Measurements from ENCODE around the gene KCNMA1. TPM values are rescaled to one million over a fixed set of nuclear protein-coding genes. Genes with fewer than 3 reads are reported as not detected.

KCNMA1 gene
- polyA plus RNA-seq, 1 donor, result 19.6 TPM

DNA sequence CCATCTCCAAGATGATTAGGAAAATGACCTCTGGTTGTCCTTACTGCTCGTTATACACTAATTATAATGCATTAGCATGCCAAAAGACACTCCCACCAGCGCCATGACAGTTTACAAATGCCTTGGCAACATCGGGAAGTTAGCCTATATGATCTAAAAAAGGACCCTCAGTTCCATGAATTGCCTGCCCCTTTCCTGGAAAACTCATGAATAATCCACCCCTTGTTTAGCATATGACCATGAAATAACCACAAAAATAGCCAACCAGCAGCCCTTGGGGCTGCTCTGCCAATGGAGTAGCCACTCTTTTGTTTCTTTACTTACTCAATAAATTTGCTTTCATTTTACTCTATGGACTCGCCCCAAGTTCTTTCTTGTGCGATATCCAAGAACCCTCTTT, 41.6 kb upstream of the KCNMA1 start:
- Histone ChIP-seq H3K9me3 (ENCODE audit: control insufficient read depth, low read depth, low read length) (no peaks in the 10 kb centered on the region), H3K4me1 (ENCODE audit: control insufficient read depth, insufficient read depth, low read length) (no peaks in the 10 kb centered on the region), H3K27me3 (ENCODE audit: control insufficient read depth, insufficient read depth, low read length) (no peaks in the 10 kb centered on the region), H3K27ac (ENCODE audit: low read length) (no peak overlapping the region), H3K4me3 (ENCODE audit: low read length) (no peak overlapping the region), H3K36me3 (ENCODE audit: control insufficient read depth, insufficient read depth, low read length) (no peaks in the 10 kb centered on the region)
- DNase-seq, result no peak
- 100% methylated on average over 2 of the region's 5 CpGs for WGBS (ENCODE audit: insufficient coverage, low lambda C conversion rate)

DNA sequence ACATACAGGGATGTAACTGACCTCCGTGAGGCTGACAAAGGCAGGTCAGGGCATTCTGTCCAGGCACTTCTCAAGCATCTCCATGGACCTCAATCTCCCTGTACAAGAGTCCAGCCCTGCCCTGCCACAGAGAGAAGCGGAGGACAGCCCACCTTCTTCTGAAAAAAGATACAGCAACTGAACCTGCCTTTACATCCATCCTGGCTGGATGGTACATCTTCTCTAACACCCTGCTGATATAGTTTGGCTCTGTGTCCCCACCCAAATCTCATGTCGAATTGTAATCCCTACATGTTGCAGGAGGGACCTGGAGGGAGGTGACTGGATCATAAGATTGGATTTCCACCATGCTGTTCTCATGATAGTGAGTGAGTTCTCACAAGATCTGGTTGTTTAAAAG, 40.5 kb upstream of the KCNMA1 start:
- Histone ChIP-seq H3K27me3 (ENCODE audit: control insufficient read depth, insufficient read depth, low read length) (no peaks in the 10 kb centered on the region), H3K36me3 (ENCODE audit: control insufficient read depth, insufficient read depth, low read length) (no peaks in the 10 kb centered on the region), H3K4me1 (ENCODE audit: control insufficient read depth, insufficient read depth, low read length) (no peaks in the 10 kb centered on the region), H3K9me3 (ENCODE audit: control insufficient read depth, low read depth, low read length) (no peaks in the 10 kb centered on the region), H3K4me3 (ENCODE audit: low read length) (no peak overlapping the region), H3K27ac (ENCODE audit: low read length) (no peak overlapping the region)
- DNase-seq, result no peak
- WGBS (ENCODE audit: insufficient coverage, low lambda C conversion rate), result no CpG with 5 or more reads among the region's 3 CpGs

- Histone ChIP-seq H3K27me3 (ENCODE audit: control insufficient read depth, insufficient read depth, low read length) (no peaks in the 10 kb centered on the region), H3K9me3 (ENCODE audit: control insufficient read depth, low read depth, low read length) (no peaks in the 10 kb centered on the region), H3K27ac (ENCODE audit: low read length) (no peak overlapping the region), H3K4me3 (ENCODE audit: low read length) (no peak overlapping the region), H3K36me3 (ENCODE audit: control insufficient read depth, insufficient read depth, low read length) (no peaks in the 10 kb centered on the region), H3K4me1 (ENCODE audit: control insufficient read depth, insufficient read depth, low read length) (no peaks in the 10 kb centered on the region)
- DNase-seq, result no peak
- no CpG with 5 or more reads among the region's 4 CpGs for WGBS (ENCODE audit: insufficient coverage, low lambda C conversion rate)
Observed at GRCh38 chr10:77675347-77675746, 37.7 kb upstream of the KCNMA1 start.

DNA sequence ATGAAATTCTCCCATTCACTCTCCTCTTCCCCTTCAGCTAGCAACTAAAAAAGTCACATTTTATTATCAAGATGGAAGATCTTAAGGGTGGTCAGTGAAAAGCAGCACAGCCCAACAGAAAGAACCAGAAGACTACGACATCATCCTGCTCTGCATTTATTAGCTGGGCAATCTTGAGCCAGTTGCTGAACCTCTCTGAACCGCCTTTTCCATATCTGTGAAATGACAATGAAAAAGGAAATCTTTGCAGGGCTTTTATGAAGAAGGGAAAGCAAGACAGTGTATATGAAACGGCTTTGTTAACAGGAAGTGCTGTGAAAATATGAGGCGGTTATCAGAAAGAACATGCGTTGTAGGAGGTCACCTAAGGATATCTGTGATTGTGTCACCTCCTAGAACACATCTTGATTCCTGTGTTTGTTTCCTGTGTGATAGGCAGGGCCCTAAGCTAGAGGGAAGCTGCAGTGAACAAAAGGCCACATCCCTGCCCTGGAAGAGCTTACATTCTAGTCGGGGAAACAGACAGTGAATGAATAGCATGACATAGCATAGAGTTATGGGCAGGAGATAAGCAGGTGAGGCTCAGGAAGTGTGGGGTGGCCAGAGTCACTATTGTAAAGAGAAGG, 36.0 kb upstream of the KCNMA1 start:
- Histone ChIP-seq H3K4me1 (ENCODE audit: control insufficient read depth, insufficient read depth, low read length) (no peaks in the 10 kb centered on the region), H3K27me3 (ENCODE audit: control insufficient read depth, insufficient read depth, low read length) (no peaks in the 10 kb centered on the region), H3K36me3 (ENCODE audit: control insufficient read depth, insufficient read depth, low read length) (no peaks in the 10 kb centered on the region), H3K9me3 (ENCODE audit: control insufficient read depth, low read depth, low read length) (no peaks in the 10 kb centered on the region), H3K27ac (ENCODE audit: low read length) (no peak overlapping the region), H3K4me3 (ENCODE audit: low read length) (no peak overlapping the region)
- DNase-seq, result no peak
- 67% methylated on average over 3 of the region's 6 CpGs for WGBS (ENCODE audit: insufficient coverage, low lambda C conversion rate)

DNA sequence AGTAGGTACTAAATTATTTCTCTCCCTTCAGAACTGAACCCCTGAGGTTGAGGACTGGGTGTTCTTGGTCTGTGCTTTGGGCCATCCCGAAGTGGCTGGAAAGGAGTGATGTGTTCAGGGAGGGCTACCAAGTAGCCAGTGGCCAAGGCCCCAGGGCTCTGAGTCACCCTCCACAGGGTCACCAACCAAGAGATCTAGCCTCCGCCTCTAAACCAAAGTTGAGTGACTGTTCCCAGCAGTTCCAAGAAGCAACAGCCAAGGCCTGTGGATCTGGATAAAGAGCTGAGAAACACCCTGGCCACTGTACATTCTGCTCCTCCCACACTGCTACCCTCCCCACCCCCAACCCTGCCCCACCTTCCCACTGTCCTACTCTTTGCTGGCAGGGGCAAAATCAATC, 35.5 kb upstream of the KCNMA1 start:
- Histone ChIP-seq H3K9me3 (ENCODE audit: control insufficient read depth, low read depth, low read length) (no peaks in the 10 kb centered on the region), H3K36me3 (ENCODE audit: control insufficient read depth, insufficient read depth, low read length) (no peaks in the 10 kb centered on the region), H3K4me3 (ENCODE audit: low read length) (no peak overlapping the region), H3K27me3 (ENCODE audit: control insufficient read depth, insufficient read depth, low read length) (no peaks in the 10 kb centered on the region), H3K27ac (ENCODE audit: low read length) (no peak overlapping the region), H3K4me1 (ENCODE audit: control insufficient read depth, insufficient read depth, low read length) (no peaks in the 10 kb centered on the region)
- no CpG with 5 or more reads among the region's 2 CpGs for WGBS (ENCODE audit: insufficient coverage, low lambda C conversion rate)
- no peak for DNase-seq

DNA sequence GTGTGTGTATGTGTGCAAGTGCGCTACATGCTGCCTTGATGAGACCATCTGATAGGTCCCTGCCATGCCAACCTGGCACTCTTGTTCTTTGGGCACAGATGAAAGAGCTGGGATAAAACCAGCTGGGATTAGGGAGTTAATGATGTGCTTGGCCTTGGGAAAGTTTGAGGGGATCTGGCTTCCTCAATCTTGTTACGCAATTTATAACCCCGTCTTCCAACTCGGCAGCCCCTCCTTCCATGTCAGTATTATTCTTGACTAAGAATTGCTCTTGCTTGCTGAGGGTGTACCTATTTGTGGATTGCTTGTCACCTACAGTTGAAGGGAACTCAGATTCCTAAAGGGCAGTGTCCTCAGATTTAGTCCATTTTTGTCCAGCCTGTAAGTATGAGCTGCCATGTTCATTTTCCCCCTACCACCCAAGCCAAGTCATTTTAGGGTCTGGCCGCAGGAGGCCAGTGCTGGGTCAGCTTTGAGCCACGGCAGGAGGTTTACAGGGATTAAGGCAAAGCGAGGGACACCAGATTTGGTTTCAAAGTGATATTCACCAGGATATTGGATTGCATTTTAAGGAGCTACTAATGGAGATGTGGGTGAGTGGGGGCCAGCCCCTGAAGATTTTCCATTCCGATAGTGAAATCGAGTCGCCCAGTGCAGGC, 34.1 kb upstream of the KCNMA1 start:
- no peak for DNase-seq
- no peaks in the 10 kb centered on the region for H3K36me3 ChIP-seq (ENCODE audit: control insufficient read depth, insufficient read depth, low read length)
- WGBS (ENCODE audit: insufficient coverage, low lambda C conversion rate), result no CpG with 5 or more reads among the region's 10 CpGs

GRCh38 chr10:77670817-77671443, 33.3 kb upstream of the KCNMA1 start:
- Histone ChIP-seq H3K9me3 (ENCODE audit: control insufficient read depth, low read depth, low read length) (no peaks in the 10 kb centered on the region), H3K4me3 (ENCODE audit: low read length) (no peak overlapping the region), H3K36me3 (ENCODE audit: control insufficient read depth, insufficient read depth, low read length) (no peaks in the 10 kb centered on the region), H3K27me3 (ENCODE audit: control insufficient read depth, insufficient read depth, low read length) (no peaks in the 10 kb centered on the region), H3K27ac (ENCODE audit: low read length) (no peak overlapping the region), H3K4me1 (ENCODE audit: control insufficient read depth, insufficient read depth, low read length) (no peaks in the 10 kb centered on the region)
- no peak for DNase-seq
- 55% methylated on average over 4 of the region's 5 CpGs for WGBS (ENCODE audit: insufficient coverage, low lambda C conversion rate)

More for the DNA sequence above, 34.1 kb upstream of the KCNMA1 start:
- no peak overlapping the region for H3K27ac ChIP-seq (ENCODE audit: low read length)
- no peaks in the 10 kb centered on the region for H3K4me1 ChIP-seq (ENCODE audit: control insufficient read depth, insufficient read depth, low read length)
- H3K4me3 ChIP-seq (ENCODE audit: low read length), result no peak overlapping the region
- no peaks in the 10 kb centered on the region for H3K9me3 ChIP-seq (ENCODE audit: control insufficient read depth, low read depth, low read length)
- H3K27me3 ChIP-seq (ENCODE audit: control insufficient read depth, insufficient read depth, low read length), result no peaks in the 10 kb centered on the region

DNA sequence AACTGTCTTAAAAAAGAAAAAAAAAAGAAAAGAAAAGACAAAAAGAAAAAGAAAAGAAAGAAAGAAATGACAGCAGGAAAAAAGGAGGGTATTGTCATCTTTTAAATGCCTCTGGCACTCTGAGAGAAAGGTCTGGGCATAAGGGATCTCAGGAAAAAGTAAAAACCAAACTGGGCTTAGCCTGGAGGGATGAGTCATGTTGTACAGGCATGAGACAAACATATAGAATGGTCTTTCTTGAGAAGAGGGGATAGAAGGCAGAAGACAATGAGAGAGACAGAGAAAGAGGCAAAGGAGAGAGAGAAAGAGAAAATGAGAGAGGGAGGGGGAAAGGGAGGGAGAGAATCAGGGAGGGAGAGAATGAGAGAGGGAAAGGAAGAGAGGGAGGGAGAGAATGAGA, 32.3 kb upstream of the KCNMA1 start:
- DNase-seq, result no peak
- H3K4me1 ChIP-seq (ENCODE audit: control insufficient read depth, insufficient read depth, low read length), result no peaks in the 10 kb centered on the region

DNA sequence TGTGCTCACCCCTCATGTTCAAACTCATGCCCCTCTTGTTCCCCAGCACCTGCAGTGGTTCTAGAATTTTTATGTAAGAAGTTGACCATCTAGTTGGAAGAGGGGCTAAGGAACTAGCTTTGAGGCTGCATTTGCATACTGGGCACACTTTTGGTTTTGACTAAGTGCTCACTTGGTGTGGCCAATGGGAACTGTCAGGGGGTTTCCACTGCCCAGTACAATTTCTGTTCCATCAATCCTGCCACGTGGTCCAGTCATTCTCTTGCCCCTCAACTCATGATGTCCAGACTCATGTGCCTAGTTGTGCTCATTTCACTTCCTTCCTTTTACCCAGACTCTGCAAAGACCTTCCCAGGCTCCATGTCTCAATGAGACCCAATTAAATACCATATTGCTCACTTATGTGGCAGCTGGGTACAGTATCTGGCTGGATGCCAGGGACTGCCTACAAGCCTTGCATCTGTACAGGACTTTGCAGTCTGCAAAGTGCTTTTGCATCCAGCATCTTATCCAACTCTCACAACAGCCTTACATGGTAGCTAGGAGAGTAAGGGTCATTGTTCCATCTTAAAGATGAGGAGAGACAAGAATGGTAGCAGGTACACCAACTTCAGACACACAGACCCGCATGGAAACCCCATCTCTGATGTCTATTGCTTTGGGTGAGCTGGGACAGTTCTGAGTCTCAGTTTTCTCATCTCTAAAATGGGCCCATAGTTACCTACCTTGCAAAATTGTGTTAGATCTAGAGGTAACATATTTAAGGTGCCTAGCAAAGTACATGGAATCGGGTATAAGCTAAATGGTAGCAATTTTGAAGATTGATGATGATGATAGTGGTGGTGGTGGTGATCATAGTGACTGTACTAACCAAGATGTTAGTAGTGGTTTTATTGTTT, 30.1 kb upstream of the KCNMA1 start:
- DNase-seq, result no peak
- Histone ChIP-seq H3K4me3 (ENCODE audit: low read length) (no peak overlapping the region), H3K9me3 (ENCODE audit: control insufficient read depth, low read depth, low read length) (no peaks in the 10 kb centered on the region), H3K36me3 (ENCODE audit: control insufficient read depth, insufficient read depth, low read length) (no peaks in the 10 kb centered on the region), H3K27ac (ENCODE audit: low read length) (no peak overlapping the region), H3K27me3 (ENCODE audit: control insufficient read depth, insufficient read depth, low read length) (no peaks in the 10 kb centered on the region), H3K4me1 (ENCODE audit: control insufficient read depth, insufficient read depth, low read length) (peaks cover 4% of the 10 kb centered on the region)
- no CpG with 5 or more reads among the region's 3 CpGs for WGBS (ENCODE audit: insufficient coverage, low lambda C conversion rate)

More for the DNA sequence above, 32.3 kb upstream of the KCNMA1 start:
- Histone ChIP-seq H3K9me3 (ENCODE audit: control insufficient read depth, low read depth, low read length) (no peaks in the 10 kb centered on the region), H3K27ac (ENCODE audit: low read length) (no peak overlapping the region), H3K36me3 (ENCODE audit: control insufficient read depth, insufficient read depth, low read length) (no peaks in the 10 kb centered on the region), H3K4me3 (ENCODE audit: low read length) (no peak overlapping the region), H3K27me3 (ENCODE audit: control insufficient read depth, insufficient read depth, low read length) (no peaks in the 10 kb centered on the region)

DNA sequence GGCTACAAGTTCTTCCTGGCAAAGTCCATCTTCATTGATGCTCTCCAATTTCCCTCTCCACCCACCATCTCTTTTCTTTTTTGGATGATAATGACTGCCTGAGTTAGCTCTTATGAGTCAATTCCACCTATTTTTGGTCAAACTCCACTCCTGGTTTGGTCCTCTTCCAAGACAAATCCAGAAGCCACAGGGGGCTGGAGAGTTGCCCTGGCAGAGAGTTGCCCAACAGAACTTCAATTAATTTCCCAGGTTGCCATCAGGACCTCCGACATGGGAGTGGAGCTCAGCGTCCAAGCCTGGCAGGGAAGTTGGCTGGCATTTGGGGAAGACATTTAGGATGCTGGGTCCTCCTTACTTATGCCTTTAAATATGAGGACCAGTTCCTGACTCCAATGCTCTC, 29.2 kb upstream of the KCNMA1 start:
- no CpG with 5 or more reads among the region's 2 CpGs for WGBS (ENCODE audit: insufficient coverage, low lambda C conversion rate)
- Histone ChIP-seq H3K27me3 (ENCODE audit: control insufficient read depth, insufficient read depth, low read length) (no peaks in the 10 kb centered on the region), H3K27ac (ENCODE audit: low read length) (no peak overlapping the region), H3K4me3 (ENCODE audit: low read length) (no peak overlapping the region), H3K36me3 (ENCODE audit: control insufficient read depth, insufficient read depth, low read length) (no peaks in the 10 kb centered on the region), H3K4me1 (ENCODE audit: control insufficient read depth, insufficient read depth, low read length) (peaks cover 4% of the 10 kb centered on the region), H3K9me3 (ENCODE audit: control insufficient read depth, low read depth, low read length) (no peaks in the 10 kb centered on the region)
- no peak for DNase-seq
